ENCODE data around the gene MECR.

MECR gene

GRCh38 chr1:29197993-29198392 lies 32.7 kb downstream of the MECR start:
- no peak overlapping the region for H3K4me3 ChIP-seq (replicated peaks; ENCODE audit: low read depth, low read length)
- no peak for TF ChIP-seq CTCF (IDR thresholded peaks at IDR 0.05; ENCODE audit: low read length, missing control alignments)
- no peak for DNase-seq (ENCODE audit: low read depth)

- TF ChIP-seq CTCF (IDR thresholded peaks at IDR 0.05; ENCODE audit: low read length, missing control alignments): peak; percentile 50
- peak; percentile 57 for DNase-seq (ENCODE audit: low read depth)
- no peak overlapping the region for H3K4me3 ChIP-seq (replicated peaks; ENCODE audit: low read depth, low read length)
Measured at GRCh38 chr1:29197590-29197924, 33.2 kb downstream of the MECR start.

GRCh38 chr1:29196863-29197589 lies 33.7 kb downstream of the MECR start:
- peak; percentile 33 for DNase-seq (ENCODE audit: low read depth)

GRCh38 chr1:29195881-29196291 lies 34.8 kb downstream of the MECR start:
- DNase-seq (ENCODE audit: low read depth): no peak
- no peak for TF ChIP-seq CTCF (IDR thresholded peaks at IDR 0.05; ENCODE audit: low read length, missing control alignments)
- H3K4me3 ChIP-seq (replicated peaks; ENCODE audit: low read depth, low read length): no peak overlapping the region

More at GRCh38 chr1:29196863-29197589, 33.7 kb downstream of the MECR start:
- no peak overlapping the region for H3K4me3 ChIP-seq (replicated peaks; ENCODE audit: low read depth, low read length)
- no peak for TF ChIP-seq CTCF (IDR thresholded peaks at IDR 0.05; ENCODE audit: low read length, missing control alignments)

- DNase-seq (ENCODE audit: low read depth): no peak
- TF ChIP-seq CTCF (IDR thresholded peaks at IDR 0.05; ENCODE audit: low read length, missing control alignments): no peak
- no peak overlapping the region for H3K4me3 ChIP-seq (replicated peaks; ENCODE audit: low read depth, low read length)
Measured at GRCh38 chr1:29193879-29194455, 36.8 kb downstream of the MECR start.

GRCh38 chr1:29190718-29191117 lies 40.0 kb downstream of the MECR start:
- DNase-seq (ENCODE audit: low read depth): no peak
- no peak for TF ChIP-seq CTCF (IDR thresholded peaks at IDR 0.05; ENCODE audit: low read length, missing control alignments)
- no peak overlapping the region for H3K4me3 ChIP-seq (replicated peaks; ENCODE audit: low read depth, low read length)

- DNase-seq (ENCODE audit: low read depth): no peak
- H3K4me3 ChIP-seq (replicated peaks; ENCODE audit: low read depth, low read length): no peak overlapping the region
- no peak for TF ChIP-seq CTCF (IDR thresholded peaks at IDR 0.05; ENCODE audit: low read length, missing control alignments)
Measured at GRCh38 chr1:29186707-29187106, 44.0 kb downstream of the MECR start.
